HCT116 (cell line): ENCODE results near the gene YWHAB.

Experiments
- CEBPB ChIP-seq: IDR thresholded peaks from 2 replicates; pipeline ENCODE4 v1.6.1; 2012; ENCODE audit warnings: low read depth
- JUND ChIP-seq: IDR thresholded peaks from 2 replicates; pipeline ENCODE4 v1.6.1; 2012
- SIN3A ChIP-seq: IDR thresholded peaks from 2 replicates; pipeline ENCODE4 v1.6.1; 2012; ENCODE audit warnings: low read depth
- TCF7L2 ChIP-seq: IDR thresholded peaks from 2 replicates; pipeline ENCODE4 v1.7.0; 2011; ENCODE audit warnings: borderline replicate concordance, inconsistent platforms; ENCODE audit not compliant: insufficient read depth, insufficient read length; ENCODE audit errors: extremely low read depth
- YY1 ChIP-seq: IDR thresholded peaks from 2 replicates; pipeline ENCODE4 v1.6.1; 2011; ENCODE audit warnings: low read length, low read depth, moderate library complexity, mild to moderate bottlenecking; ENCODE audit not compliant: insufficient replicate concordance; ENCODE audit errors: extremely low read depth
- ZFX ChIP-seq: fragments of 450-650 bp; IDR thresholded peaks from 2 replicates; pipeline ENCODE4 v1.6.1; 2017
- TF ChIP-seq, protein P1 (sequence below), 3 experiments: fragments of 200-600 bp in 1 of 3; sonication (generic) in 1 of 3; IDR thresholded peaks in 2 of 3; conservative IDR thresholded peaks in 1 of 3; 2 replicates each; pipeline ENCODE4 v1.5.1; 2012 to 2017; ENCODE audit warnings: low read depth in 2 of 3, low read length in 2 of 3, antibody characterized with exemption in 1 of 3, borderline replicate concordance in 1 of 3, control low read depth in 1 of 3, mild to moderate bottlenecking in 1 of 3, mixed read lengths in 1 of 3, mixed run types in 1 of 3, moderate library complexity in 1 of 3; ENCODE audit not compliant: insufficient read depth in 1 of 3

DNA sequence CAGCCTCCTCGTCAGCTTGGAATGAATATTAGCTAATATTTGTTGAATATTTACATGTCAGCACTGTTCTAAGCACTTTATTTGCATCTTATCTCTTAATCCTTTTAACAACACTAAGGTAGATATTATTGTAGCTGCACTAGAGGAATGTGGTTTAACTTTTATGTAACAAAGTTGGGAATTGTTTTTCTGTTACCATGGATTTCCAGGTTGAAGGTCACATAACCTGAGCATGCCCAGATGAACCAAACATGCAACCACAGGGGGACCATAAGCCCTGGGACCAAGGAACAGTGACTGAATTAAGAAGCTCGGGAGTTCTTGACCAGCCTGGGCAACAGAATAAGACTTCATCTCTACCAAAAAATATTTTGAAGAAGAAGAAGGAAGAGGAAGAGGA, 29.1 kb upstream of the YWHAB start:
- TF ChIP-seq JUND, result no peak
- TF ChIP-seq YY1, result no peak
- TF ChIP-seq ZFX, result no peak
- TF ChIP-seq, protein P1, sequence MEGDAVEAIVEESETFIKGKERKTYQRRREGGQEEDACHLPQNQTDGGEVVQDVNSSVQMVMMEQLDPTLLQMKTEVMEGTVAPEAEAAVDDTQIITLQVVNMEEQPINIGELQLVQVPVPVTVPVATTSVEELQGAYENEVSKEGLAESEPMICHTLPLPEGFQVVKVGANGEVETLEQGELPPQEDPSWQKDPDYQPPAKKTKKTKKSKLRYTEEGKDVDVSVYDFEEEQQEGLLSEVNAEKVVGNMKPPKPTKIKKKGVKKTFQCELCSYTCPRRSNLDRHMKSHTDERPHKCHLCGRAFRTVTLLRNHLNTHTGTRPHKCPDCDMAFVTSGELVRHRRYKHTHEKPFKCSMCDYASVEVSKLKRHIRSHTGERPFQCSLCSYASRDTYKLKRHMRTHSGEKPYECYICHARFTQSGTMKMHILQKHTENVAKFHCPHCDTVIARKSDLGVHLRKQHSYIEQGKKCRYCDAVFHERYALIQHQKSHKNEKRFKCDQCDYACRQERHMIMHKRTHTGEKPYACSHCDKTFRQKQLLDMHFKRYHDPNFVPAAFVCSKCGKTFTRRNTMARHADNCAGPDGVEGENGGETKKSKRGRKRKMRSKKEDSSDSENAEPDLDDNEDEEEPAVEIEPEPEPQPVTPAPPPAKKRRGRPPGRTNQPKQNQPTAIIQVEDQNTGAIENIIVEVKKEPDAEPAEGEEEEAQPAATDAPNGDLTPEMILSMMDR (IDR thresholded peaks at IDR 0.05 in 2 of 3, conservative IDR thresholded peaks at IDR 0.05 in 1 of 3; ENCODE audit: borderline replicate concordance in 1 of 3, insufficient read depth in 1 of 3, low read depth in 2 of 3, low read length in 2 of 3), result no peak
- no peak for TF ChIP-seq TCF7L2
- TF ChIP-seq SIN3A, result no peak
- no peak for TF ChIP-seq CEBPB
